DOHH2 (cell line): Measurements from ENCODE around the gene C13orf42.

ENCODE experiments used
- EZH2phosphoT487 ChIP-seq: fragments of 200-600 bp; sonication (generic); IDR thresholded peaks from 2 replicates; pipeline ENCODE4 v1.6.1; 2017; ENCODE audit warnings: borderline replicate concordance, mild to moderate bottlenecking, antibody characterized with exemption, low read length, moderate library complexity, mixed read lengths
- TF ChIP-seq, protein P1 (sequence below): fragments of 200-600 bp; sonication (generic); IDR thresholded peaks from one replicate; pipeline ENCODE4 v1.5.1; 2014; ENCODE audit warnings: antibody characterized with exemption, mild to moderate bottlenecking, low read depth, low read length; ENCODE audit not compliant: poor library complexity, severe bottlenecking

DNA sequence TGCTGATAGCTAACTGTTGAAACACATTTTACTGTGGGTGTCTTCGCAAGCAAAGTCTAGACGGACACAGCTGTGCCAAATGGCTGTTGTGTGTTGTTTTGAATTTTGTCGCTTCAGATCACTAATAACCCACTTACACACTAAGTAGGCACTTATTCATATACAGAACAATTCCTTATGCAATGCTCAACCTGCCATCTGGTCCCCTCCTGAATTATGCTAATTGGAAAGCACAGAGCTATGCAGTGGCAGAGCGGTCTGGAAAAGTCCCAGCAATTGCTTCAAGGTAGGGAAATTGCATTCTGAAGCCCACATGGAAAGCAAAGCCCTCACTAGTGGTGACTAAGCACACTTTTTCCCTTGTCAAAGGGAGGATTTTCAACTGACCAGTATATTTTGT, 69.9 kb downstream of the C13orf42 start:
- TF ChIP-seq, protein P1, sequence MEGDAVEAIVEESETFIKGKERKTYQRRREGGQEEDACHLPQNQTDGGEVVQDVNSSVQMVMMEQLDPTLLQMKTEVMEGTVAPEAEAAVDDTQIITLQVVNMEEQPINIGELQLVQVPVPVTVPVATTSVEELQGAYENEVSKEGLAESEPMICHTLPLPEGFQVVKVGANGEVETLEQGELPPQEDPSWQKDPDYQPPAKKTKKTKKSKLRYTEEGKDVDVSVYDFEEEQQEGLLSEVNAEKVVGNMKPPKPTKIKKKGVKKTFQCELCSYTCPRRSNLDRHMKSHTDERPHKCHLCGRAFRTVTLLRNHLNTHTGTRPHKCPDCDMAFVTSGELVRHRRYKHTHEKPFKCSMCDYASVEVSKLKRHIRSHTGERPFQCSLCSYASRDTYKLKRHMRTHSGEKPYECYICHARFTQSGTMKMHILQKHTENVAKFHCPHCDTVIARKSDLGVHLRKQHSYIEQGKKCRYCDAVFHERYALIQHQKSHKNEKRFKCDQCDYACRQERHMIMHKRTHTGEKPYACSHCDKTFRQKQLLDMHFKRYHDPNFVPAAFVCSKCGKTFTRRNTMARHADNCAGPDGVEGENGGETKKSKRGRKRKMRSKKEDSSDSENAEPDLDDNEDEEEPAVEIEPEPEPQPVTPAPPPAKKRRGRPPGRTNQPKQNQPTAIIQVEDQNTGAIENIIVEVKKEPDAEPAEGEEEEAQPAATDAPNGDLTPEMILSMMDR, result no peak
- TF ChIP-seq EZH2phosphoT487, result no peak
